HG02852 (cell line): ENCODE data around the gene TMC4.

Experiments
- ATAC-seq: cut with Tn5 transposase; IDR thresholded peaks from one replicate; pipeline ENCODE4 v1.9.1; 2021; ENCODE audit warnings: mild to moderate bottlenecking, moderate library complexity; ENCODE audit not compliant: unreplicated experiment

The TMC4 gene

DNA sequence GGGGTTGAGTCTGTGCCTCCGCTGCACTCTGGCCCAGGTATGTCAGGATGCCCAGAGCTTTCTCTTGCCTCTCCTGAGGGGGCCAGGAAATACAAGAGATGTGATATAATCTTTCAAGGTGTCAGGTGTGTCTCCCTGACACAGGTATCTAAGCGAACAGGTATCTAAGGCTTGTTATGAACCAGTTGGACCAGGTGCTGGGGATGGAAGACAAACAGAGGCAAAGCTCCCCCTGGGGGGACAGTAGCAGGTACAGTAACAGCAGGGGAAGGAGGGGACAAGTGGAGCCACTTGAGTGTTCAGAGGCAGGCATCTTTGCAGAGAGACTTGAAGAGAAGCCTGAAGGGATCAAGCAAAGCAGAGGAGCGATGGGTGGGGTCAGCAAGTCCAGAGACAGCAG is 16.0 kb downstream of the TMC4 start:
- no peak for ATAC-seq

DNA sequence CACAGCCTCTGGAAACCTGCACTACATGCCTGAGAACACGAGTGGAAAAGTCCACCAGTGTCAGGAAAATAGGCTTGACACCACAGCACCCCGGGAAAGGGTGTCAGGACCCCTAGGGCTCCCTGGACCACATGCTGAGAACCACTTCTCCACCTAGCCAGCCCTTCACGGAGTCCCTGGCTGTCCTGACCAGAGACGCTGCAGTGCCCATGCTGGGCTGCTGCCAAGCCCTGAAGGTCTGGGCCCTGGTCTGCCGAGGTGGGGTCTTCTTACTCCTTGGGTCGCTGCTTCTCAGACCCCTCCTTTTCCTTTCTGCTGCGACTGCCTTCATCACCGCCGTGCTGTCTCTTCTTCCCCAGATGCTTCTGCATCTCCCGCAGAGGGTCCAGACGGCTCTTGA is 16.5 kb downstream of the TMC4 start:
- ATAC-seq: no peak

GRCh38 chr19:54155694-54156093 is 17.3 kb downstream of the TMC4 start:
- no peak for ATAC-seq

GRCh38 chr19:54154603-54155345 is 18.2 kb downstream of the TMC4 start:
- no peak for ATAC-seq

DNA sequence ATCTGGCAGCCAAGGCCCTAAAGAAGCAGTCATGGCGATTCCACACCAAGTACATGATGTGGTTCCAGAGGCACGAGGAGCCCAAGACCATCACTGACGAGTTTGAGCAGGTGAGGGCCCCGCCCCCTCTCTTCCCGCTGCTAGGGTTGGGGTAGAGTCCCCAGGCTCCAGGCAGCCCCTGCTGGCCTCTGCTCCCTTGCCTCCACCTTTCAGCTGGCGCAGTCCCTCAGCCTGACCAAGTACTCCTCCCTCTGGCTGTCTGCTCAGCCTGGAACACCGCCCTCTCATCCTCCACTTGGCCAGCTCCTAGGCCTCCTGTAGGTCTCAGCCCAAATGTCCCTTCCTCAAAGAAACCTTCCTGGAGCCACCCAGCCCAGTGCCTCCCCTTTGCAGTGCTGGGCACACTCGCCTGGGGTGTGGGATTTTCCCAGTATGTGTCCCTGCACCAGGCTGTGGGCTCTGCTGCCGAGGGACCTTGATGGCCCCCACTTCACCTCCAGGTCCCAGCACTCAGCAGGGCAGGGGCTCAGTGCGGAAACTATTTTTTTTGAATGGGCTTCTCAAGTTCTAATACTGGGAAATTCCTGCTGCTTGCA is 19.1 kb downstream of the TMC4 start:
- no peak for ATAC-seq

GRCh38 chr19:54152878-54153524 is 20.0 kb downstream of the TMC4 start:
- no peak for ATAC-seq

DNA sequence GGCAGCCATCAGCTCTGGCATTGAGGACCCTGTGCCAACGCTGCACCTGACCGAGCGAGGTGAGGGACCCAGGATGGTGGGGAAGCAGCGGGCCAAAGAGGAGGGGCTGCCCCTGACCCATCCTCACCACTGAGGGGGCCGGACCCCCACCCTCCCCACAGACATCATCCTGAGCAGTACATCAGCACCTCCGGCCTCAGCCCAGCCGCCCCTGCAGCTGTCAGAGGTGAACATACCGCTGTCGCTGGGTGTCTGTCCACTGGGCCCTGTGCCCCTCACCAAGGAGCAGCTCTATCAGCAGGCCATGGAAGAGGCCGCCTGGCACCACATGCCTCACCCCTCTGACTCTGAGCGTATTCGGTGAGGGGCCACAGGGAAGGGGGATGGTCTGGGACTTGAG is 20.7 kb downstream of the TMC4 start:
- ATAC-seq: no peak

GRCh38 chr19:54151362-54152035 is 21.5 kb downstream of the TMC4 start:
- no peak for ATAC-seq

DNA sequence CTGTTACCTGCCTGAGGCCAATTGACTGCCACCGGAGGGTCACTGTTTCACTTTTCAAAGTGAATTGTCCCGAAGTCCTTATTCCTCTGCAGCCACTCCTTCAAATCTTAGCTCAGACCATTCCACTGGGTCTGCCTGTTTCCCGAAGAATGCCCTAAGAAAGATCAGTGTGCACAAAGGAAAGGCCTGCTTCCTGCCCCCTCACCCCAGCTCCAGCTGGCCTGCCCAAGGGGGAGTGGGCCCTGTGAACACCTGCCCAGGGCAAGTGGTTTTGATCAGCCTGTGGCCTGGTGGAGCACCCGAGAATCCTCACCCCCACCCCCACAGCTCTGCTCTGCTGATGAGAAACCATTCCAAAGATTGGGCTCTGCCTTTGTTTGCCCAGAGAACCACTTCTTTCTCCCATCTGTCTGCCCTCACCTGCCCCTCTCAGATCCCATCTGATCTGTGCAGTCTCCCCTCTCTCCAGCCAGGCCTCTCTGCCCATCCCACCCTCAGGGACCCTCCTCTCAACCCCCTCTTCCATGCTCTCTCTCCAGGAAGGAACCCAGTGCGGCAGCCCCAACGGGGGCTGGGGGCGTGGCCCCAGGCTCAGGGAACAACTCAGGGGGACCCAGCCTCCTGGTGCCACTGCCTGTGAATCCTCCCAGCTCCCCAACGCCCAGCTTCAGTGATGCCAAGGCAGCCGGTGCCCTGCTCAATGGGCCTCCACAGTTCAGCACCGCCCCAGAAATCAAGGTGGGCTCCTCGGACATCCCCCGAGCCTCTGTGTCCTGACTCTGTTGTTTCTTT is 23.7 kb downstream of the TMC4 start:
- ATAC-seq: no peak

DNA sequence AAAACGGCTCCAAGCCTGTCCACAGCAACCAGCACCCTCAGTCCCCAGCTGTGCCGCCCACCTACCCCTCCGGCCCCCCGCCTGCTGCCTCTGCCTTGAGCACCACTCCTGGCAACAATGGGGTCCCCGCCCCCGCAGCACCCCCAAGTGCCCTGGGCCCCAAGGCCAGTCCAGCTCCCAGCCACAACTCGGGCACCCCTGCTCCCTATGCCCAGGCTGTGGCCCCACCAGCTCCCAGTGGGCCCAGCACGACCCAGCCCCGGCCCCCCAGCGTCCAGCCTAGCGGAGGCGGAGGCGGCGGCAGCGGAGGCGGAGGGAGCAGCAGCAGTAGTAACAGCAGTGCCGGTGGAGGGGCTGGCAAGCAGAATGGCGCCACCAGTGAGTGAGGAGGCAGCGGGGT is 24.8 kb downstream of the TMC4 start:
- ATAC-seq: no peak

DNA sequence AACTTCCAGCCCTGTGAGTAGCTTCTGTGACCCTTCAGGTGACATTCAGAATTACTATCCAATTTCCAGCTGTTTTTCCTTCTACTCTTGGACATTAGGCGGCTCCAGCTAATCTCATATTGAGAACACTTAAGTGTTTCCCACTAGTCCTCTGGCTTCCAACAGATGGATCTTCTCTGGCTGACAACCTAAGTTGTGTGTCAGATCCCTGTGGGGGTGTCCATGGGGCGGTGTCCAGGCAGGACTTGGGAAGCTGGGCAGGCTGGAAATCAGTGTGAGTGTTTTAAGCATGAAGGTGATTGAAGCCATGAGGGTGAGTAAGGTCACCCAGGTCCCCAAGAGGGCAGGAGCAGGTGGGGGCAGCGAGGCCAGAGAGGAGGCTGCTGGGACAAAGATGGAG is 25.3 kb downstream of the TMC4 start:
- ATAC-seq: no peak

DNA sequence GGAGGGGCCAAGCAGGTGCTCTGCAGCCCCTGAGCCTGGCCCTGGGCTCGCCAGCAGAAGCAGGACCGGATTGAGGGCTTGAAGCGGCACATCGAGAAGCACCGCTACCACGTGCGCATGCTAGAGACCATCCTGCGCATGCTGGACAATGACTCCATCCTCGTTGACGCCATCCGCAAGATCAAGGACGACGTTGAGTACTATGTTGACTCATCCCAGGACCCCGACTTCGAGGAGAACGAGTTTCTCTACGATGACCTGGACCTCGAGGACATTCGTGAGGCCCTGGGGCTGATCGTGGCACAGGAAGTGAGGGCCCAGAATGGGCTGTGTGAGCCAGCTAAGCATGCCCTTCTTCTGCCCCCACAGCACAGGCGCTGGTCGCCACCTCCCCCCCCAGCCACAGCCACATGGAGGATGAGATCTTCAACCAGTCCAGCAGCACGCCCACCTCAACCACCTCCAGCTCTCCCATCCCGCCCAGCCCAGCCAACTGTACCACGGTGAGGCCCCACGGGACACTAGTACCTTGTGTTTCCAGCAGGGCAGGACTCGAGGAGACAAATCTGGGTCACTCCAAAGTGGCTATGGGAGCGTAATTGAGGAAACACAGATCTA is 27.3 kb downstream of the TMC4 start:
- ATAC-seq: no peak

- no peak for ATAC-seq
Observed at GRCh38 chr19:54142166-54142780, 30.7 kb downstream of the TMC4 start.

DNA sequence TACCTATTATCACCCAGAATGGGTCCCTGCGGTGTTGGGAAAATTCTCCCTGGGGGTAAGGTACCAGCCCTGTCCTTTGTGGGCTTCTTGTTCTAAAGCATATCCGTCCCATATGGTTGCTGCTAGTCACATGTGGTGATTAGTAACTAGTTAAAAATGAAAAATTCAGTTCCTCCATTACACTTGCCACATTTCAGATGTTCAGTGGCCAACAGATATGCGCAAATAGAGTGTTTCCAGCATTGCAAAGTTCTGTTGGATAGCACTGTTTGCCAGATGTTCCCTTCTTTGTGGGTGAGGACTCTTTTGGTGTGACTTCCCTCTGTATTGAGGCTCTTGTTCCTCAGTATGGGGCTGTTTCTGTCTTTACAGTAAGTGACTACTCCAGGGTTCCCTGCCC is 31.6 kb downstream of the TMC4 start:
- ATAC-seq: no peak

DNA sequence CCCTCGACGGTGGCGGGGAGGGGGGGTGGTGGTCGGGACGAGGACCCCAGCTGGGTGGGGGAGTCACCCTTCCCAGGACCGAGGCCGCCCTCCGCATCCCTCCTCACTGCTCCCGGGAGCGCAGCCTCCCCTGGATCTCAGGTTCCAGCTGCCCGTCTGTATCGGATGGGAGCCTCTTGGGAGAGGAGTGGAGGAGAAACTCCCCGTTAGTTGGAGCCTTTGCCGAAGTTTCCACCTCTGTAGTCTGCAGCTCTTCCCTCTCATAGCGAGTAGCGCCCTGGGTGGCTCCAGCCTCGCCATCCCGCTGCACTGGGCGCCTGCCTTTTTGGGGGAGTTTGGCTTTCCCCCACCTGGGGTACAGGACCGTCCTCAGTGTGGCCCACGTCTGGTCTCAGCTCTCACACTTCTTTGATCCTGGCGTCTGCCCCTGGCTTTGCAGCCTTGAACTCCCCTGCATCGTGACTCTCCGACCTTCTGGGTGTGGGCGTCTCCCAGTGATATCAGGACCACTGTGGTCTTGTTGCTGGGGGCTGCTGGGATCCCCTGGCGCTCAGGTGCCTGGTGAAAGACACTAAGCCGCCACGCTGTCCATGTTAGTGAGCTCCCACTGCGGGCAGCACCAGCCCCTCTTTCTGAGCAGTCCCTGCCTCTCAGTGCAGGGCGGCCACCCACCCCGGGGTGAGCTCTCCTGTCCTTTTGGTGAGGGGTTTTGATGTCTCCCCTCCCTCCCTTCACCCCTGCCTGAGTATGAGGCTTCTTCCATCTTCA is 34.3 kb downstream of the TMC4 start:
- ATAC-seq: no peak

DNA sequence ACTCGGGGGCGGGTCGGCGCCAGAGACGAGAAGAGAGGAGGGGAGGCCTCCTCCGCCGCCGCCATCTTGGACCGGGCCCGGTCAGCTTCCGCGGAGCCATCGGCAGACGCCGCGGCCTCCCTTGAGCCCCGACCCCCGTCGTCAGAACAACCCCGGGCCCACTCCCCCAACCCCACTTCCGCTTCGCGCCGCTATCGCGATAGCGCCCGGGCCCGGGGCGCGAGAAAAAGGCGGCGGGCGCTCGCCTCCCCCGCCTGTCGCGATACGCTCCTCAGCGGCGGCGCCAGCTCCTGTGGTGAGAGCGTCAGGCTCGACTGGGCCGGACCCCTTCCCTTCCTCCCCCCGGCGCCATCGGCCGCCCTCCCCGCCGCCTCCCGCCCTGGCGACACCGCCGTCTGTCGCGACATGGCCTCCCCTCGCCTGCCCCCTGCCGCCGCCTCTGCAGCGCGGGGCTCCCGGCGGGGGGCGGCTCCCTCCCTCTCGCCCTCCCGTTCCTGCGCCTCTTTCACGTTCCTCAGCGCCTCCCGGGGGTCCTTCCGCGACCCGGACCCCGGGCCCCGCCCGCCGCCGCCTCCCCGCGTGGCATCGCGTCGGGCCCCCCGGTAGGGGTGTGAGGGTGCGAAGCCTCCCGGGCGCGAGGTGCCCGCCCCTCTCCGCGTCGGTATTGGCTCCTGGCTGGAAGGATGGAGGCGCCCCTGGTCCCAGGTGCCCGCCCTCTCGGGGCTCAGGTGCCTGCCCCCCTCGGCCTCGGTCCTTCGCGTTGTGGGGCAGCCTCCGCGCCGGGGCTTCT is 35.1 kb downstream of the TMC4 start, which contains the start of gene CNOT3:
Gene CNOT3 (plus strand): TSS at position 64 of the 790 bp plus-strand sequence. CDS start 5,217 bp downstream, outside the sequence.
- ATAC-seq: no peak

GRCh38 chr19:54136864-54137698 is 35.9 kb downstream of the TMC4 start:
- peak; percentile 71 for ATAC-seq
